HEK293 (cell line): ENCODE data around the gene GRM4.

Experiments
- CTCF ChIA-PET: fragments of 350-600 bp; formaldehyde crosslinking; extraction: SDS; loops from one replicate; lab custom pipeline; 2021; ENCODE audit warnings: antibody characterized with exemption; lab: Yijun Ruan, JAX
- POLR2A ChIA-PET: fragments of 300-600 bp; formaldehyde crosslinking; extraction: SDS; loops from one replicate; lab custom pipeline; 2020; ENCODE audit warnings: antibody characterized with exemption, inconsistent platforms; lab: Yijun Ruan, JAX
- H3K27ac ChIP-seq: fragments of 200-500 bp; sonication (Bioruptor generic); 2 replicates; pipeline ENCODE4 v1.5.1; 2014; ENCODE audit warnings: low read depth, low read length, control low read depth, inconsistent platforms; ENCODE audit errors: extremely low read depth
- H3K36me3 ChIP-seq, 2 experiments: fragments of 200-500 bp in 1 of 2; sonication (Bioruptor generic) in 1 of 2; 1 replicate in 1 of 2; 2 replicates in 1 of 2; pipeline ENCODE4 v1.5.1; 2014 to 2017; ENCODE audit warnings: inconsistent platforms in 2 of 2, low read length in 2 of 2; ENCODE audit not compliant: control insufficient read depth in 2 of 2, insufficient read depth in 1 of 2
- H3K4me1 ChIP-seq: fragments of 200-500 bp; sonication (Bioruptor generic); 2 replicates; pipeline ENCODE4 v1.5.1; 2014; ENCODE audit warnings: mild to moderate bottlenecking, low read length, inconsistent platforms; ENCODE audit not compliant: control insufficient read depth, insufficient read depth
- H3K4me3 ChIP-seq: 2 replicates; pipeline ENCODE4 v1.5.1; 2011; ENCODE audit warnings: low read depth, mild to moderate bottlenecking, control low read depth, low read length, moderate library complexity
- H3K9me3 ChIP-seq: fragments of 200-500 bp; sonication (Bioruptor generic); 2 replicates; pipeline ENCODE4 v1.5.1; 2014; ENCODE audit warnings: low read depth, low read length, inconsistent platforms; ENCODE audit not compliant: control insufficient read depth, insufficient read depth
- GLIS1 ChIP-seq: fragments of 450-650 bp; formaldehyde crosslinking; IDR thresholded peaks from 2 replicates; pipeline ENCODE4 v1.5.1; 2016; ENCODE audit warnings: missing biosample characterization, missing genetic modification characterization
- HOXA7 ChIP-seq: sonication (generic); formaldehyde crosslinking; IDR thresholded peaks from 2 replicates; pipeline ENCODE4 v1.8.1; 2022; ENCODE audit warnings: missing genetic modification reagents, borderline replicate concordance
- PRDM6 ChIP-seq: fragments of 450-650 bp; formaldehyde crosslinking; IDR thresholded peaks from 2 replicates; pipeline ENCODE4 v1.5.1; 2017; ENCODE audit warnings: missing biosample characterization, missing genetic modification characterization
- ZBTB6 ChIP-seq: fragments of 450-650 bp; formaldehyde crosslinking; IDR thresholded peaks from 2 replicates; pipeline ENCODE4 v1.5.1; 2017; ENCODE audit warnings: missing biosample characterization, missing genetic modification characterization
- ZIC2 ChIP-seq: fragments of 450-650 bp; formaldehyde crosslinking; IDR thresholded peaks from 2 replicates; pipeline ENCODE4 v1.5.1; 2016; ENCODE audit warnings: missing biosample characterization, missing genetic modification characterization
- ZNF10 ChIP-seq: fragments of 450-650 bp; formaldehyde crosslinking; IDR thresholded peaks from 2 replicates; pipeline ENCODE4 v1.5.1; 2017; ENCODE audit warnings: missing biosample characterization, missing genetic modification characterization
- ZNF112 ChIP-seq: fragments of 450-650 bp; formaldehyde crosslinking; IDR thresholded peaks from 2 replicates; pipeline ENCODE4 v1.5.0; 2017; ENCODE audit warnings: missing biosample characterization, missing genetic modification characterization
- ZNF223 ChIP-seq: fragments of 450-650 bp; formaldehyde crosslinking; IDR thresholded peaks from 2 replicates; pipeline ENCODE4 v1.5.1; 2016; ENCODE audit warnings: missing biosample characterization, missing genetic modification characterization
- ZNF423 ChIP-seq: fragments of 450-650 bp; formaldehyde crosslinking; IDR thresholded peaks from 2 replicates; pipeline ENCODE4 v1.5.1; 2016; ENCODE audit warnings: missing biosample characterization, missing genetic modification characterization
- ZNF629 ChIP-seq: fragments of 450-650 bp; formaldehyde crosslinking; IDR thresholded peaks from 2 replicates; pipeline ENCODE4 v1.5.1; 2017; ENCODE audit warnings: missing biosample characterization, missing genetic modification characterization
- ZNF768 ChIP-seq: fragments of 450-650 bp; formaldehyde crosslinking; IDR thresholded peaks from 2 replicates; pipeline ENCODE4 v1.5.1; 2018; ENCODE audit warnings: missing biosample characterization, mild to moderate bottlenecking, missing genetic modification characterization
- ZNF785 ChIP-seq: fragments of 450-650 bp; formaldehyde crosslinking; IDR thresholded peaks from 2 replicates; pipeline ENCODE4 v1.5.1; 2016; ENCODE audit warnings: missing biosample characterization, missing genetic modification characterization
- ZNF830 ChIP-seq: fragments of 450-650 bp; IDR thresholded peaks from 2 replicates; pipeline ENCODE4 v1.5.0; 2018; ENCODE audit warnings: missing biosample characterization, missing genetic modification characterization, low read depth, mild to moderate bottlenecking, moderate library complexity
- ZSCAN23 ChIP-seq: fragments of 450-650 bp; formaldehyde crosslinking; IDR thresholded peaks from 2 replicates; pipeline ENCODE4 v1.5.1; 2016; ENCODE audit warnings: missing biosample characterization, missing genetic modification characterization
- ZSCAN30 ChIP-seq: fragments of 450-650 bp; IDR thresholded peaks from 2 replicates; pipeline ENCODE4 v1.5.1; 2018; ENCODE audit warnings: missing biosample characterization, mild to moderate bottlenecking, missing genetic modification characterization, moderate library complexity

The GRM4 gene

GRCh38 chr6:34030831-34031624, 114.9 kb downstream of the GRM4 start:
- Histone ChIP-seq H3K9me3 (no peaks in the 10 kb centered on the region), H3K27ac (no peak overlapping the region), H3K36me3 (no peaks in the 10 kb centered on the region), H3K4me1 (no peaks in the 10 kb centered on the region), H3K4me3 (no peak overlapping the region)
- TF ChIP-seq ZNF830 (tag by site-specific recombination), result no peak
- TF ChIP-seq ZNF629 (tag by site-specific recombination), result no peak
- no peak for TF ChIP-seq ZSCAN23
- TF ChIP-seq GLIS1, result peak; percentile 61
- peak; percentile 99 for TF ChIP-seq ZIC2 (tag by site-specific recombination)
- no peak for TF ChIP-seq HOXA7 (CRISPR knock-in tag)
- POLR2A ChIA-PET, result no interaction called here
- CTCF ChIA-PET, result interaction anchor here (0.6 to 1.4 kb wide), 4 partner anchors 45 to 287 kb away, joined by 3 to 6 read pairs (median 4); no protein-coding TSS in a partner anchor

GRCh38 chr6:34029489-34030280, 116.2 kb downstream of the GRM4 start:
- no peak for TF ChIP-seq ZBTB6
- TF ChIP-seq ZNF10 (tag by site-specific recombination), result no peak
- TF ChIP-seq ZNF768 (tag by site-specific recombination), result no peak
- no peak for TF ChIP-seq PRDM6 (tag by site-specific recombination)
- no peak for TF ChIP-seq ZNF223 (tag by site-specific recombination)
- TF ChIP-seq ZNF112, result no peak
- no peak for TF ChIP-seq ZSCAN30 (tag by site-specific recombination)
- no peak for TF ChIP-seq ZNF785 (tag by site-specific recombination)
- no peaks in the 10 kb centered on the region for H3K9me3 ChIP-seq

GRCh38 chr6:34028691-34029360, 117.1 kb downstream of the GRM4 start:
- H3K4me1 ChIP-seq, result no peaks in the 10 kb centered on the region
- POLR2A ChIA-PET, result interaction anchor here (0.6 to 1.6 kb wide), 3 partner anchors 11 to 257 kb away, joined by 3 to 4 read pairs (median 3); no protein-coding TSS in a partner anchor
- no peaks in the 10 kb centered on the region for H3K9me3 ChIP-seq
- CTCF ChIA-PET, result interaction anchor here (0.7 to 8.1 kb wide), 14 partner anchors 9 to 908 kb away, joined by 3 to 80 read pairs (median 5); no protein-coding TSS in a partner anchor
- H3K4me3 ChIP-seq, result no peak overlapping the region
- H3K36me3 ChIP-seq, result no peaks in the 10 kb centered on the region
- TF ChIP-seq ZNF423, result no peak
- TF ChIP-seq, all 188 proteins: peak for 0
- H3K27ac ChIP-seq, result no peak overlapping the region

More at GRCh38 chr6:34029489-34030280, 116.2 kb downstream of the GRM4 start:
- ChIA-PET POLR2A (no interaction called here), CTCF (interaction anchor here (1.2 to 8.1 kb wide), 4 partner anchors 71 to 286 kb away, joined by 3 to 80 read pairs (median 5); no protein-coding TSS in a partner anchor)
- Histone ChIP-seq H3K4me3 (no peak overlapping the region), H3K4me1 (no peaks in the 10 kb centered on the region), H3K27ac (no peak overlapping the region), H3K36me3 (no peaks in the 10 kb centered on the region)
